Neuron (in vitro differentiated cells): ENCODE results near the gene HIVEP2.
A peak's percentile ranks its signal among the peaks of the same experiment; 100 is the strongest.

ENCODE experiments used
- H2AFZ ChIP-seq: one replicate; pipeline ENCODE4 v1.6.1; 2013; ENCODE audit warnings: low read depth, mild to moderate bottlenecking, inconsistent platforms, low read length, moderate library complexity
- H3K27me3 ChIP-seq: one replicate; pipeline ENCODE4 v1.6.1; 2013; ENCODE audit warnings: low read length; ENCODE audit not compliant: insufficient read depth
- H3K36me3 ChIP-seq: one replicate; pipeline ENCODE4 v1.6.1; 2013; ENCODE audit warnings: low read length; ENCODE audit not compliant: insufficient read depth
- H3K4me1 ChIP-seq: one replicate; pipeline ENCODE4 v1.6.1; 2013; ENCODE audit warnings: low read length; ENCODE audit not compliant: insufficient read depth
- H3K4me3 ChIP-seq: 2 replicates; pipeline ENCODE4 v1.5.1; 2013; ENCODE audit warnings: mild to moderate bottlenecking, low read length, moderate library complexity
- H3K9me3 ChIP-seq: one replicate; pipeline ENCODE4 v1.6.1; 2013; ENCODE audit warnings: low read length

The HIVEP2 gene

DNA sequence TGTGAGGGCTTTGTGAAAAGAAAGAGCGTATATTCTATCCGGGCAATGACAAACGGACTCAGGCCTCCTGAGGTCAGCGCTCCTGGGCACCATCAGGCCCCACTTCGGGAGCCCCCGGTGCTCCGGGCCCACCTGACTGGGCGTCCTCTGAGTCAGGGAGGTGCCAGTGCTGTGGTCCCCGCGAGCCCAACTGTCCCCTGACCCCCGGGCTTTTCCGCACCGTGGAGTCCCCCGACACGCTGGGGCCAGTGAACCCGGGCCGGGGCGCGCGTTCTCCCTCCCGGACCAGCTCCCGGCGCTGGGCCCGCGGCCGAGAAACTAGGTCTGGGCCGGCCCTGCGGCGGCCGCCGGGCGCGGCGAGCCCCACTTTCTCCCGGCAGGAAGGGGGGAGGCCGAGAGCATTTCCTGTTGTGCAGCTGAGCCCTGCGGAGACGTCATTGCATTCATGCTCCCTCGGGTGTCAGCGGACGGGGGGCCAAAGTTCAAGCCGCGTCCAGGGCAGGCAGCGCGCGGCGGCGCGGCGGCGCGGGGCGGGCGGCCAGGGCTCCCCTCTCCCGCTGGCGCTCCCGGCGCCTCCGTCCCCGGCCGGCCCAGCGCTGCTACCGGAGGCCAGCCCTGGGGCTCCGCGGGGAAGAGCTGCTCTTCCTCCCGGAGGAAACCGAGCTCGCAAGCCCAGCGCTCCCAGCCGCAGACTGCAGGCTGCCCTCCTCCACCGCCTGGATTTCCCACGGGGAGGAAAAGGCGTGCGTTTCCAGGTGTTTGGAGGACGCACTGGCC is 18.3 kb downstream of the HIVEP2 start:
- Histone ChIP-seq H3K27me3 (no peaks in the 10 kb centered on the region), H3K36me3 (no peaks in the 10 kb centered on the region), H3K4me3 (peak overlapping the region; percentile 51), H3K4me1 (peaks cover 9% of the 10 kb centered on the region), H2AFZ (peak overlapping the region; percentile 82), H3K9me3 (no peaks in the 10 kb centered on the region)

DNA sequence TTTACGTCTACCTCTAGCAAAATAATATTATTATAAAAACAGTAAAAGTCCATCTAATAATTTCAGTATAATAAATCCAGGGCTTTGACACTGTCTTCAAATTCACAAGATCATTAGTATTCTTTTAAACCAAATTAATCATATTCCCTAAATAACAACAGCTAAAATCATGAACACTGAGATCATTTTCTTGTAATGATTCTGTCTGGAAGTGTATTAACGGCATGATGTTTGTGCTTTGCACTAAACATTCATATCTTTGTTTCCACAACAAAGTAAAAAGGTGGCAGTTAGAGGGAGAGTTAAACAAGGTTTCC is 18.8 kb downstream of the HIVEP2 start:
- peak overlapping the region; percentile 82 for H2AFZ ChIP-seq
- no peaks in the 10 kb centered on the region for H3K36me3 ChIP-seq
- H3K4me1 ChIP-seq: peaks cover 9% of the 10 kb centered on the region
- no peaks in the 10 kb centered on the region for H3K27me3 ChIP-seq
- peak overlapping the region; percentile 51 for H3K4me3 ChIP-seq
- H3K9me3 ChIP-seq: no peaks in the 10 kb centered on the region

DNA sequence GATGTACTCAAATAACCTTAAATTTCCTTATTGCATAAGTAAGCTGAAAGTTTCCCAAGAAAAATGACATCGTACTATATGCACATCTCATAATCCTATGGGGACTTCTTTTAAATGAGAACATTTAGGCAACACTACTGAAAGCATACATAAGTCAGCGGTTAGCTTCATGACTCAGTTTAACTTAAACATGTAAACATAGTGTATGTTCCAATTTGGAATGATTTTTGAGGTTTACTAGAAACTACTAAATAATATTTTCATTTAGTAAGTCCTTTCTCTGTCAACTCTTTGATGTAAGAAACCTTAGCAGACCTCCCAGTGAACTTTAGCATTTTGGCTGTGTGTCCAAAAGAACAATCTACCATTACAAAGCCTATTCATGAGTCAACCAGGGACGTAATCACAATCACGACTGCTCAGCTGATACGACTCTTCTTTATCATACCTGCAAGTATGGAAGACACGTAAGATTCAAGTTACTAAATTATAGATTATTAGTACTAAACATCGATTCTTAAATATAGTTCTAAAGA is 19.3 kb downstream of the HIVEP2 start:
- Histone ChIP-seq H3K4me1 (peaks cover 9% of the 10 kb centered on the region), H3K36me3 (no peaks in the 10 kb centered on the region), H3K9me3 (no peaks in the 10 kb centered on the region), H3K4me3 (no peak overlapping the region), H2AFZ (no peak overlapping the region), H3K27me3 (no peaks in the 10 kb centered on the region)

DNA sequence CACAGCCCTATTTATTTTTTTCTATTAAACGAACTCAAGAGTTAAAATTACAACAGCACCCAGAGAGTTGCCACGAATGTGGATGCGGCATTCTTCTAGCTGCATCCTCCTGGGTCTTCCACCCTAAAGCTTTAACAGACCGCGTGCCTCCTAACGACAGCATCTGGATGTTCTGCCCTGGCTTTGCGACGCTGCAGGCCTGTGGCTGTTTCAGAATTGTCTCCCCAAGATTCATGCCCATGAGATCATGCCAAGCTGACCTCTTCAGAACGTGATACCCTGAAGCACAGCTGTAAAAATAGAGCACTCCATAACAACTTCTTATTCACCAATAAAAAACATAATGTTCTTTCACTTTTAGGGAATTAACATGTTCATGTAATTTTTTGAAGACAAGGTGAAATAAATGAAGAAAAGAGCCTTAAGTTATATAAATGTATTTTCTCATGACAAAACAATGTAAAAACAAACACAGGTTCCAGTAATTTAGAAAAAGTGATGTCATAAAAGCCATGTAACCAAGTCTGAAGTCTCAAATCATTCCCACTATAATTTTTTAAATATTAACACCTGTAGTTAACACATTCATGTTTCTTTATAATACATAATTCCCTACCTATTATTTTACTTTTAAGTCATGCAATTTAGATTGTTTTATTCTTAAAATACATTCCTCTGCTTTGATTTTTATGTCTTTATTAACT is 26.5 kb downstream of the HIVEP2 start:
- H3K9me3 ChIP-seq: no peaks in the 10 kb centered on the region
- H3K4me1 ChIP-seq: peaks cover 9% of the 10 kb centered on the region
- no peaks in the 10 kb centered on the region for H3K27me3 ChIP-seq
- no peak overlapping the region for H3K4me3 ChIP-seq
- H3K36me3 ChIP-seq: no peaks in the 10 kb centered on the region
- no peak overlapping the region for H2AFZ ChIP-seq

DNA sequence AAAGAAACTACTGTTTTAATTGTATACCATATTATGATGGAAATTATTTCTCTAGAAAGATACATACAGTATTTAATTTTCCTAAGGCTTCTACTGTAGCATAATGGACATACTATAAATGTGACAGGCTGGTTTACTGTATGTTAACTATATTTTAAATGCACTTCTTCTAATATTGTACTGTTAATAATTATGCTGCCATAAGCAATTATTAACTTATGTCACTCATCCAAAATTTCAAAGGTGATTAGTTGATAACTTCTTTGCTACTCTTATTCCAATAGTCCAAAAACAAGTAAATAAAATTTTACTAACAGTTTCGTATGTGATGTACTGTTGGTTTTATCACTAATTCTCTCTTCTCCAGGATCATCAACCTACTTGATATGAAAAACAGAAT is 28.1 kb downstream of the HIVEP2 start:
- Histone ChIP-seq H3K4me1 (peaks cover 9% of the 10 kb centered on the region), H3K4me3 (no peak overlapping the region), H2AFZ (no peak overlapping the region), H3K27me3 (no peaks in the 10 kb centered on the region), H3K36me3 (no peaks in the 10 kb centered on the region), H3K9me3 (peaks cover 2% of the 10 kb centered on the region)

DNA sequence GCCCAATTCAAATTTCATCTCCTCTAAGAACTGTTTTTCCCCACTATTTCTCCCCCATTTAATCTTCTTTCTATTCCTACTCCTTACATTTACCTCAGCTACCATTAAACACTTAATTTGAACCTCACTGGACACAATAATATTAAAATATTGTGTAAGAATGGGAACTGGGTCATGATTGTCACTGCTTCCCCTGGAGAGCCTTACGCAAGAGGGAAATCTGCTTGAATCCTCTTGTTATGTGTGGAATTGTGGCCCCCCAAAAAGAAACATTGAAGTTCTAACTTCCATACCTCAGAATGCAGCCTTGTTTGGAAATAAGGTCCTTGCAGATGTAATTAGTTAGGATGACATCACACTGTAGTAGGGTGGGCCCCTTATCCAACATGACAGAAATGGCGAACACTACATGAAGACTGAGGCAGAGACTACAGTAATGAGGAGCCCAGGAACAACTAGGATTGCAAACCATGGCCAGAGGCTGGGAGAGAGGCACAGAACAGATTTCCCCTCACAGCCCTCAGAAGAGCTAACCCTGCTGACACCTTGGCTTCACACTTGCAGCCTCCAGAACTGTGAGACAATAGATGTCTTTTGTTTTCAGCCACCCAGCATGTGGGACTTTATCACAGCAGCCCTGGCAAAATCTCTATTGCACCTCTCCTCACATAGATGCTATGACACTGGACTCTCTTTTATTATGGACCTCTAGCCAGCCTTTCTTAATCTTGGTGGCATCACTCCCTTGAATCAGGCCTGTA is 29.9 kb downstream of the HIVEP2 start:
- H3K4me3 ChIP-seq: no peak overlapping the region
- H3K9me3 ChIP-seq: peaks cover 2% of the 10 kb centered on the region
- peaks cover 9% of the 10 kb centered on the region for H3K4me1 ChIP-seq
- H3K27me3 ChIP-seq: no peaks in the 10 kb centered on the region
- H2AFZ ChIP-seq: no peak overlapping the region
- no peaks in the 10 kb centered on the region for H3K36me3 ChIP-seq

DNA sequence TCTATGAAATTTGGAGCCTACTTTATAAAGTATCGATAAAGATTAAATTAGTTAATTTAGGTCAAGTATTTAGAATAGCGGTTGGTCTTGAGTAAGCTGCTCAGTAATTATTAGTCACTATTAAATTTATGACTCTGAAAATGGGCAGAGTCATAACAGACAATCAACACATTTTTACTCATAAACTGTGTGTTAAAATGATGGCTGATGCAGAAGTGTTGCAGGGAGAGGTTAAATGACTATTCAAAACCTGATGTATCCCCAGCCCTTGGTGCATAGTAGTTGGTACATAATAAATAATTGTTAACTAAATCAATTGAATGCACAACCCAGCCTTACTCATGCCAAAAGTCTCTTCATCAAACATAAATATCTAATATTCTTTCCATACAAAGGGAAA is 30.6 kb downstream of the HIVEP2 start:
- Histone ChIP-seq H3K36me3 (no peaks in the 10 kb centered on the region), H3K27me3 (no peaks in the 10 kb centered on the region), H2AFZ (no peak overlapping the region), H3K4me3 (no peak overlapping the region), H3K9me3 (peaks cover 2% of the 10 kb centered on the region), H3K4me1 (peaks cover 9% of the 10 kb centered on the region)

DNA sequence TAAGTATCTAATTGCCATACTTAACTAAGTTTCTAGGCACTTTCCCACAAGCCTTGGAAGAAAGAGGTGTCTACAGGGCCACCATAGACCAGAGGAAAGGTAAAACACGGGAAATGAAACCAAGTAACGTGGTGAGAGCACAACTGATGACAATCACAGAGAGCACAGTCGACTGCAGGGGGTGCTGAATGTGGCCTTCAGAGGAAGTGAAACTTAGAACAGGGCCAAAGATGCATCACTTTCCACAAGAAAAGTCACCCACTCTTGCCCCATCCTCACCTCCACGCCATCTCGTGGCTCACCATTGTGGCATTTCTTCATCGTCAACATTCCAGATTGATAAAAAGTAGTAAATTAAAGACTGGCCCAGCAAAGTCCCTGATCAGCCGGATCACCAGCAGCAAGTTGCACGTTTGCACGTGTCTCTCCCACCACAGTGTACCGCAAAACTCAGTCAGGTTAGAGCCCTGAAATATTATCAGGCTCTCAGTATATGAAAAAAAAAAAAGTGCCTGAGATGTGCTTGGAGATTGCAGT is 31.4 kb downstream of the HIVEP2 start:
- no peak overlapping the region for H2AFZ ChIP-seq
- no peaks in the 10 kb centered on the region for H3K27me3 ChIP-seq
- peaks cover 2% of the 10 kb centered on the region for H3K9me3 ChIP-seq
- H3K4me3 ChIP-seq: no peak overlapping the region
- H3K36me3 ChIP-seq: no peaks in the 10 kb centered on the region
- peaks cover 9% of the 10 kb centered on the region for H3K4me1 ChIP-seq

DNA sequence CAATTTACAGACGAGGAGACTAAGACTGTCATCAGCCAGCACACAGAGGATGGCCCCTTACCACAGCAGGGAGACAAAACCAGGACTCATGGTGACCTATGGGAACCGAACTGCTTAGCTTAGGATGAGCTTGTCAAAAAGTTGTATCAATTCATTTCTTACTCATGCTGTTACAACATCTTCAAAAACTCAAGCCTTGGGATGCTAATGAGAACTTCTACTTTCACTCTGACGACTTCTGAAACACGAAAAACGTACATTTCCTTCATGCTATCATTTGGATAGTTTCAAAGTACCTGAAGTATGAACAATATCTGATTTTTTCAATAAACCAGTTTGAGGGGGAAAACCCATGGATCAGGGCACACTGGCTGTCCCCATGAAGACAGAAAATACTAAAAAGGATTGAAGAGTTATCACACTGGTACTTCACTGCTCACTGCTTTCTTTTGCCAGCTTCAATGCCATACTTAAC is 31.9 kb downstream of the HIVEP2 start:
- H3K27me3 ChIP-seq: no peaks in the 10 kb centered on the region
- H3K4me3 ChIP-seq: no peak overlapping the region
- H3K9me3 ChIP-seq: peaks cover 2% of the 10 kb centered on the region
- H3K4me1 ChIP-seq: peaks cover 9% of the 10 kb centered on the region
- no peak overlapping the region for H2AFZ ChIP-seq
- H3K36me3 ChIP-seq: no peaks in the 10 kb centered on the region

DNA sequence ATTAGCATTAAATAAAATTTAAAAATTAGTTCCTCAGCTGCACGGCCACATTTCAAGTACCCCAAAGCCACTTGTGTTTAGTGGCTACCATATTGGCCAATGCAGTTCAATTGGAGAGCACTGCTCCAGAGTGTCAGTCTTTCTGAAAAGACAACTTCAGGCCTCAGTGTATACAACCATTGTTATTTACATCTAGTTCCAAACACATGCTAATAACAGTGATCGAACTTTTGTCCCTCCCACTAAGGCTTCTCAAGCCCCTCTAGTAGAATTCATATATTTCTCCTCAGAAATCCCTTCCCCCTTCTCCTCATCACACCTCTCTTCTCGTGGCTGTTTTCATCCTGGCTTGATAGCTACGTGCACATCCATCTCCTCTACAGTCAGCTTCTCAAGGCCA is 32.9 kb downstream of the HIVEP2 start:
- H3K36me3 ChIP-seq: no peaks in the 10 kb centered on the region
- peaks cover 9% of the 10 kb centered on the region for H3K4me1 ChIP-seq
- H3K4me3 ChIP-seq: no peak overlapping the region
- H3K27me3 ChIP-seq: no peaks in the 10 kb centered on the region
- peaks cover 2% of the 10 kb centered on the region for H3K9me3 ChIP-seq
- no peak overlapping the region for H2AFZ ChIP-seq

DNA sequence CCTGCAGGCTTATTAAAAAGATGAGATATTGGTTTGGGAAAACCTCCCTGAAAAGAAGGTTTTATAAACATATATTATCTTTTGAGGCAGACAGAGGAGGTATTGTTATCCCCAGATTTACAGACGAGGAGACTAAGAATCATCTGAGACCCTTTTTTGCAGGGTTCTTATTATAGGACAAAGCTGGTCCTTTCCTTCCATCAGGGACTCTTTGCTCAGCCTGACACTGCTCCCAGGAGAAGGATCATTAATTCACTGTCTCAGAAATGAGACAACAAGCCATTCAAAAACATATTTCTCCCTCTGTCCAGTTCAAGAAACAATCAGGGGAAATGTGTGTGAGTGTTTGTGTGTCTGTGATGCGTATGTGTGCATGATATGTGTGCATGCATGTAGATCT is 33.5 kb downstream of the HIVEP2 start:
- Histone ChIP-seq H3K4me3 (no peak overlapping the region), H3K9me3 (peaks cover 2% of the 10 kb centered on the region), H3K27me3 (no peaks in the 10 kb centered on the region), H3K4me1 (peaks cover 9% of the 10 kb centered on the region), H2AFZ (no peak overlapping the region), H3K36me3 (no peaks in the 10 kb centered on the region)

DNA sequence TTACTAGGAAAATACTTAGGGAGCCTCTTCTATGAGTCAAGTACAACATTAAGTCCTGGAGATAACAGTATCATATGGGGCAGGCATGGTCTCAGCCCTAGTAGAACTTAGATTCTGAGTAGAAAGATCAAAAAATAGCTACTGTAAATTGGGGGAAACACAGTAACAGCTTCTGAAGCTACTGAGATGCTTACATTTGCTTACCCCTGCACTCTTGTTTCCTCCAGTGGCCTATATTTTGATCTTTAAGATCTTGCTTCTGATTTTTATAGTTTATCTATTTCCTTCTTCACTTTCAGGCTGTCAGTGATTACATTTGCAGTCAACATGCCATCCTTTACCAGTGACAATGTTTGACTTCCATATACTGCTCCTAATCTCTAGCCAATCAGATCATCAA is 35.3 kb downstream of the HIVEP2 start:
- Histone ChIP-seq H3K27me3 (no peaks in the 10 kb centered on the region), H3K4me3 (no peak overlapping the region), H3K4me1 (peaks cover 1% of the 10 kb centered on the region), H3K36me3 (no peaks in the 10 kb centered on the region), H3K9me3 (peaks cover 2% of the 10 kb centered on the region), H2AFZ (no peak overlapping the region)

DNA sequence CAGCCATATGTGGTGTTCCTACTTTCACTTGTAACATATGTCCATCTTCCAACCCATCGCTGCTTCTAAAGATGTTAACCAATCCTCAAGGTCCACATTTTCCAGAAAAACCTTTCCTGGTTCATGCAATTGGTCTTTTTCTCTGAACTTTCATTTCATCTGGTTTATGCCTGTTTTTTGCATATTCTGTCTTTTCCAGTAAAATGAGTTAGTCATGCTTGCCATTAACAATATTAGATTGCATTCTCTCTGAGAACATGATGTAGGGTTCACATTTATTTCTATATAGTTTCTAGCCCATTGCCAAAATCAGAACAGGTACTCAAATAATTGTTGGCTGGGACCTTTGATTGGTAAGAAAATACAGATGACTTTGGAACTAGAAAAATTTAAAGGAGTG is 36.7 kb downstream of the HIVEP2 start:
- peaks cover 3% of the 10 kb centered on the region for H3K4me1 ChIP-seq
- H3K9me3 ChIP-seq: peaks cover 2% of the 10 kb centered on the region

More for the DNA sequence above, 36.7 kb downstream of the HIVEP2 start:
- Histone ChIP-seq H3K36me3 (no peaks in the 10 kb centered on the region), H3K4me3 (no peak overlapping the region), H2AFZ (no peak overlapping the region), H3K27me3 (no peaks in the 10 kb centered on the region)
